Measurements from ENCODE around the gene PRRG3.

The PRRG3 gene

DNA sequence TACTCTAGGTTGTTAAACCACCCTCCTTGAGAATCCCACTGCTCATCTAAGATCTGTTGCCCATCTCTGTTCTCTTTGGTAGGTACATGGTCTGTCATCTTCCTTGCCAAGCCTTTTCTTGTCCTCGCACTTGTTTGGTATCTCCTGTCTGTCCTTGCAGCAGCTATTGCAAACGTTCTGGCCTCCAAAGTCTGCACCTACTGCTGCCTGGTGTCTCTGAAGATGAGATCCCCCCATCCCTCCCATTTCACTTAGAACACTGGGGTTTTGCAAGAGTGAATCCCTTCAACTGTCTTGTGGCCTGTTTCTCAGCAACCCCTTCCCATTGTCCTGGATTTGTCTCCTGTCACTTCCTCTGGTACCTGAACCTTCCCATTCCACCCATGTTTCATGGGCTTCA is 40.0 kb downstream of the PRRG3 start:
- DNase-seq = peak in 1 of 42 donors; percentile 5
- intact Hi-C loops (cut with DNase I) = no loop called here

DNA sequence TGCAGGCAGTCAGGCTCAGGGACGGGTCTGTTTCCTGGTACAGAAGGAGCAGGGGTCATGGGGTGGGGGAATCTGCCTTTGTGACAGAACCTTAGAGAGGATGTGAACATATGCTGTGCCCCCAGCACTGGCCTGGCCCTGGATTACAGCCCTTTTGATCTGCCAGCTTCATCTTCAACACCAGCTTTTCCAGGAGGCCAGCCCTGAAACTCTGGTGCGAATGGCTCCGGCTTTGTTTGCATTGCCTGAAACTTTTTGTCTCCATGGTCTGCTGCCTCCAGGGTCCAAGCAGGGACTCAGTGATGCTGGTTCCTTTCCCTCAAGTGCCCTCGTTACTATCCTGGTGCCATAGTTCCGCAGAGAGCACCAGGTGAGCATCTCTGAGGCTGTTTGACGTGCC is 41.4 kb downstream of the PRRG3 start:
- peak in 1 of 42 donors; percentile 3 for DNase-seq
- intact Hi-C loops (cut with DNase I) = no loop called here

DNA sequence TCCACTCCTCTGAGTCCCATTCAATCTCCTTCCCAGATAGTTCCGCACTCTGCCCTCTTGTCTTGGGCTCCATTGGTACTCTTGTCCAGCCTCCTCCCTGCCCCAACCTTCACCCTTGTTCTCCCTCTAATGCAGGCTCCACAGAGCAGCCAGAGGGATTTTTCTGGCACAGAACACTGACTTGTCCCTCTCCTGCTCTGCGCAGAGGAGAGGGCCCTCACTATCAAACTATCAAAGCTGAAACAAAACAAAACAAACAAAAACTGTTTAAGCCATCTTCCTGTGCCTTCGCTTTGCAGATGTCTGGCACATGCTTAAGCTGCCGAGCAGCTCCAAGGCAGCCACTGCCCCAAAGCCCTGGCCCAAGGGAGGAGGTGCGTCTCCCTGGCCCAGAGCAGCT is 42.2 kb downstream of the PRRG3 start:
- intact Hi-C loops (cut with DNase I) = no loop called here
- peak in 1 of 42 donors; percentile 1 for DNase-seq

GRCh38 chrX:151738751-151739150 is 43.5 kb downstream of the PRRG3 start:
- intact Hi-C loops (cut with DNase I) = no loop called here
- peak in 2 of 42 donors; percentile 8 to 11 for DNase-seq

DNA sequence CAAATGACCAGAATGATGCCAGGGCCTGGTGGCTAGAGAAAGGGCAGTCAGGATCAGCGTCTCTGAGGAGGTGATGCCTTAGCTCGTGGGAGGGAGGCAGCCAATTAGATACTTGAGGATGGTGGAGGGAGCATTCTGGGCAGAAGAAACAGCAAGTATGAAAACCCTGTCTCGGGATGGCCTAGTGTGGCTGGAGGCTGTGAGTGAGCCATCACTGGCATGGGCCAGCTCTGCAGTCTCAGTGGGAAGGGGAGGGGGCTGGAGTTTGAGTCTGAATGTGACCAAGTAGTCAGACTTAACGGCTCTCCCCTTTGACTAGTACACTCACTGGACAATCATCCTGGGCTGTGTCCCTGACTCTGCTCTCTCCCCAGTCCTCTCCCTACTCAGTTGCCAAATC is 46.3 kb downstream of the PRRG3 start:
- intact Hi-C loops (cut with DNase I) = no loop called here
- no peak for DNase-seq

GRCh38 chrX:151742311-151742710 is 47.1 kb downstream of the PRRG3 start:
- intact Hi-C loops (cut with DNase I) = no loop called here
- peak in 2 of 42 donors; percentile 3 to 10 for DNase-seq

- intact Hi-C loops (cut with DNase I) = no loop called here
- peak in 2 of 42 donors; percentile 9 to 15 for DNase-seq
These were observed 48.6 kb downstream of the PRRG3 start for GRCh38 chrX:151743651-151744470.

DNA sequence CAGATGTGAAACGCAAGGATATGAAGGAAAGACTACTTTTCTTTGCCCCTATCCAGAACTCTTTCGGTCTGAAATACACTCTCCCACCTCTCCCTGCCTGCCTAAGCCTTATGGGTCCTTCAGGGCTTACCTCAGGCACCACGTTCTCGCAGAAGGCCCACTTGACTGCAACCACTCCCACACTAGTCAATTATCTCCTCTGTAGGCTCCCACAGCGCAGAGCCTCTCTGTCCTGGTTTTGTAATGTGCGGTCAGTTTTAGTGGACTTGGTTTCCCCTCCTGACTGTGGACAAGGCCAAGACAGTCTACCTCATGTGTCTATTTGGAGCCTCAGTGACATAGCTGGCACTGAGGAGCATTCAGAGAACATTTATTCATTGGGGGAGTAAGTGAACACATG is 50.4 kb downstream of the PRRG3 start:
- intact Hi-C loops (cut with DNase I) = loop anchor here (5.0 kb wide), 1 partner anchor 887 kb away; no protein-coding TSS in a partner anchor
- DNase-seq = peak in 2 of 42 donors; percentile 7 to 17

DNA sequence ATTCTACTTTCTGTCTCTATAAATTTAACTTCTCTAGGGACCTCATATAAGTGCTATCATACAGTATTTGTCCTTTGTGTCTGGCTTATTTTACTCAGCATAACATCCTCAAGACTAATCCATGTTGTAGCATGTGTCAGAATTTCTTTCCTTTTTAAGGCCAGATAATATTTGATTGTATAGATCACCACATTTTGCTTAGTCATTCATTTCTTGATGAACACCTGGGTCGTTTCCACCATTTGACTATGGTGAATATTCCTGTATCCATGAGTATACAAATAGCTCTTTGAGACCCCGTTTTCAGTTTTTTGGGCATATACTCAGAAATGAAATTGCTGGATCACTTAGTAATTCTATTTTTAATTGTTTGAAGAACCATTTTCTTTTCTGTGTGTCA is 51.2 kb downstream of the PRRG3 start:
- intact Hi-C loops (cut with DNase I) = loop anchor here (5.0 kb wide), 1 partner anchor 886 kb away; no protein-coding TSS in a partner anchor
- no peak for DNase-seq

GRCh38 chrX:151750511-151750910 is 55.3 kb downstream of the PRRG3 start:
- intact Hi-C loops (cut with DNase I) = loop anchor here (10.0 kb wide), 1 partner anchor 1064 kb away; no protein-coding TSS in a partner anchor
- no peak for DNase-seq

DNA sequence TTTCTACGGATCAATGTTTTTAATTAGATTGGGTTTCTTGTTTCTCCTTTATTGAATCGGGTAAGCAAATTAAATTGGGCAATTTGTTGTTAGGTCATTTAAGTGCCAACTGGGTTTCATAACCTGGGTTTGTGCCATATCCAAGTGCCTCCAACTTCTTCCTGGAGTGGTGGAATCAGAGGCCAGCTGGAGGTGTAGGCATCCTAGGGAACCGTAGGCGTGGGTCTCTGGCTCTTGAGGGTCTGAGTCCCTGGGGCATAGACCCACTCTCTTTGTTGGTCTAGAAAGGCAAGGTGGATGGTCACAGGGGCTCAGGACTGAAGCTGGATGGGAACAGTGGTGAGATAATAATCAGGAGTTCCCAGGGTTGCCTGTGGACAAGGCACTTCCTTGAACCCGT is 57.6 kb downstream of the PRRG3 start:
- intact Hi-C loops (cut with DNase I) = loop anchor here (10.0 kb wide), 1 partner anchor 1062 kb away; no protein-coding TSS in a partner anchor
- no peak for DNase-seq

GRCh38 chrX:151753313-151754046 is 58.2 kb downstream of the PRRG3 start:
- DNase-seq = peak in 41 of 42 donors; percentile 33 to 77 (median 55)
- intact Hi-C loops (cut with DNase I) = loop anchor here (10.0 kb wide), 1 partner anchor 1061 kb away; no protein-coding TSS in a partner anchor

- intact Hi-C loops (cut with DNase I) = loop anchor here (10.0 kb wide), 1 partner anchor 1061 kb away; no protein-coding TSS in a partner anchor
- DNase-seq = peak in 2 of 42 donors; percentile 7 to 9
These were observed 58.8 kb downstream of the PRRG3 start for GRCh38 chrX:151754047-151754429.

DNA sequence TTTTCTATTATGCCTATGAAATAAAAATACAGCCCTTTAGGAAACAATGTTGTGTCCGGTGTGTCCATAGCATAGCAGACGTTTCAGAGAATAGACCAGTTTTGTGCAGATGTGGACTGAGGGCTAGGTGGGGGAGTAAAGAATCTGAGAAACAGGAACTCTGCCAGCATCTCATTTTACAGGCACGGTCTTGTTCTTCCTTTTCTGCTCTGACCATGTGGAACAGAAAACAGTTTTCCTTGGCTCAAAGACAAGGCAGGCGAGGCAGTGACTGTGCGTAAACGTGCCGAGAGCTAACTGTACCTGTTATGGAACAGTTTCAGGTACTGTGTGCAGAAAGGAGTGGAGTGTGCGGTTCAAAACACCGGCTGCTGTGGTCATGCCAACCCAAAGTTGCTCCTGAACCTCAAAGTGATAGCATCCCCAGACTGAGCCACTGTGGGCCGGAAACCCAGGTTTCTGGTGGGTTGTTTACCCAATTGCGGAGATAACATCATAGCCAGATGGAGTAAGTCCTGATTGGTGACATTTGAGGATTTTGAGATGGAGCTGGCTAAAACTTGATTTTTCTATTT is 59.5 kb downstream of the PRRG3 start:
- DNase-seq = no peak
- intact Hi-C loops (cut with DNase I) = loop anchor here (10.0 kb wide), 1 partner anchor 1060 kb away; no protein-coding TSS in a partner anchor
